Activated CD4-positive, alpha-beta T cell treated with anti-CD3 and anti-CD28 coated beads, Interleukin-2, Interleukin-4, amounts not matched to agents 100 ng/mL and 50 ng/mL, durations not matched to agents 16 hours and 8 hours (primary cell): ENCODE results near the gene LCN6.
"Not testable (repeated sequence)": the region's sequence is repeated elsewhere in the genome, so short reads cannot be mapped to it uniquely, and the experiment has no call there.

Experiments
- DNase-seq: peaks from one replicate; pipeline ENCODE4 v3.0.0-alpha.2; 2020; ENCODE audit warnings: low spot score

The LCN6 gene

DNA sequence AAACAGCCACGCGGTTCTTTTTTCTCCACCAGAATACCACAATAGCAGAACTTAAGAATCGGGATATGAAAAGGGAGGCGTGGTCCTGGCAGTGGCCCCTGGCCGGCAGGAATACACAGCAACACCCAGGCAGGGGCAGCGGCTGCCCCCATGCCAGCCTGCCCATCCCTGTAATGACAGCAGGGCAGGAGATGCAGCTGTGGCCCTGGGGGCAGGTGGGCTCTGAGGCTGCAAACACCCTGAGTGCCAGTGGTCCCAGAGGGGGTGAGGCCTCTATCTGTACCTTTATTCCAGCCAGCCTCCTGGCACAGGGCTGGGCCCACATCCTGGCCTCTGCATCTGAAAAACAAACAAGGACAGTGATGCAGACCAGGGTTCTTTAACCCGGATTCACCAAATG, 23.6 kb downstream of the LCN6 start:
- DNase-seq = no peak

DNA sequence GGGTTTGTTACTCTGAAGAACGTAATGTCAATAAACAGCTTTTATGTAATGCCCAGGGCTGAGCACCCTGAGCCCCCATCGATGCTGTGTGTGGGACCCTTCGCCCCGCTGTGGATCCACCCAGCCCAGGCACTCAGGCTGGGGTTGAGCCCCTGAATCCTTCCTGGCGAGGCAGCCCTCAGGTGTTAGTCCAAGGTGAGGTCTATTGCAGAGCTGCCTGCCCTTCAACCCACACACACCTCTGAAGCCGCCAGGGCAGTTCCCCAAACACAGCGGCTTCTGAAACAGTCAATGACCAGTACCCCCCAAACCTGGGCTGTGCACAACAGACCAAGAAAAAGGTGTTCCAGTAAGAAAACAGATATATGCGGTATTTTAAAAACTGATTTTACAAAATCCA, 24.3 kb downstream of the LCN6 start:
- DNase-seq = no peak

- peak; percentile 24 for DNase-seq
Measured at GRCh38 chr9:136723362-136723976, 24.9 kb downstream of the LCN6 start.

- peak; percentile 21 for DNase-seq
Measured at GRCh38 chr9:136722969-136723356, 25.4 kb downstream of the LCN6 start.

DNA sequence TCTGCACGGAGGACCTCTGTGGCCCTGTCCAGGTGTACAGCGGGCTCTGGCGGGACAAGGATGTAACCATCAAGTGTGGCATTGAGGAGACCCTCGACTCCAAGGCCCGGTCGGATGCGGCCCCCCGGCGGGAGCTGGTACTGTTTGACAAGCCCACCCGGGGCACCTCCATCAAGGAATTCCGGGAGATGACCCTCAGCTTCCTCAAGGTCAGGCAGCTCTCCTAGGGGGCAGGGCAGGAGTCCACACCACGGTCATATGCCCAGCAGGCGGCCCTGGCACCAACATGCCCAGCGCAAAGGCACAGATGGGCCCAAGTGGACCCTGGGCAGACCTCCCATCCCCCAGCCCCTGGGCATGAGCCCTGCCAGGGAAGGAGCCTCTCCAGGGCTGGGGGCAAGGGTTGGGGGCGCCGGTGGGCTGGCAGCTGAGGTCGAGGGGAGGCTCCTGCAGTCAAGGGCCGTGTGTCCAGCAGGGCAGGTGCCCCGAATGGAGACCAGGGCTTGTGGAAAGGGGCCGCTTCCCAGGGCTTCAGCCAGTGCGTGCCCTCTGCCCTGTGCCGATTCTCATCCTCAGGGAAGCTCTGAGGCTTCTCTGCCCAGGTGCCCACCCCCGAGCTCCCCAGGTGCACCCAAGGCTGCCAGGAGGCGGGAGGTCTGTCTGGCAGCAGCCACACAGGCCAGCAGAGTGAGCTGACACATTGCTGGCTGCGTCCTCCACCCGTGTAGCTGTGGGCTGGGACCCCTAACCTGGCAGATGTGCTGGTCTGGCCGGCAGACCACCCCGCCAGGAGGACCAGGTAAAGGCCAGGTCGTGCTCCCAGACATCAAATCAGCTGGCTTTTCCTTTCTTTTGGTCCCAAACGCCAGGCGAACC, 26.0 kb downstream of the LCN6 start:
- no peak for DNase-seq

- DNase-seq = no peak
Measured at GRCh38 chr9:136721339-136722092, 26.8 kb downstream of the LCN6 start.

DNA sequence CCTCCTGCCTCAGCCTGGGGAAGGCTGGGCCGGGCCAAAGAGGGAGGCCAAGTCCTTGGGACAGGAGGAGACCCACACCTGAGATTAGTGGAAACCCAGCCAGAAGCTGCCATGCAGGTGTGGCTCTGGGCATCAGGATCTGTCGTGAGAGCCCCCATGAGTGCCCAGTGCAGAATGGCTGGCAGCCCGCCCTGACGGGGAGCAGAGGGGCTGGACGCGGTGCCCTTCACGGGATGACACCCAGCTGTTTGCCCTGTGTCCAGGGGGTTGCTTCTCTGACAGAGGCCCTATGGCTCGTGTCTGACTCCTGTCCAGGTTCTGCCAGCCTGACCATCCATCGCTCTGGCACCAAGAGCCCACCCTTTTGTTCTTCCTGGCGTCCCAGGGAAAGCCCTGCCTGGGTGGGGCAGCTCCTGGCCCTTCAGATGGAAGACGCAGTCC, 27.4 kb downstream of the LCN6 start:
- DNase-seq = no peak

DNA sequence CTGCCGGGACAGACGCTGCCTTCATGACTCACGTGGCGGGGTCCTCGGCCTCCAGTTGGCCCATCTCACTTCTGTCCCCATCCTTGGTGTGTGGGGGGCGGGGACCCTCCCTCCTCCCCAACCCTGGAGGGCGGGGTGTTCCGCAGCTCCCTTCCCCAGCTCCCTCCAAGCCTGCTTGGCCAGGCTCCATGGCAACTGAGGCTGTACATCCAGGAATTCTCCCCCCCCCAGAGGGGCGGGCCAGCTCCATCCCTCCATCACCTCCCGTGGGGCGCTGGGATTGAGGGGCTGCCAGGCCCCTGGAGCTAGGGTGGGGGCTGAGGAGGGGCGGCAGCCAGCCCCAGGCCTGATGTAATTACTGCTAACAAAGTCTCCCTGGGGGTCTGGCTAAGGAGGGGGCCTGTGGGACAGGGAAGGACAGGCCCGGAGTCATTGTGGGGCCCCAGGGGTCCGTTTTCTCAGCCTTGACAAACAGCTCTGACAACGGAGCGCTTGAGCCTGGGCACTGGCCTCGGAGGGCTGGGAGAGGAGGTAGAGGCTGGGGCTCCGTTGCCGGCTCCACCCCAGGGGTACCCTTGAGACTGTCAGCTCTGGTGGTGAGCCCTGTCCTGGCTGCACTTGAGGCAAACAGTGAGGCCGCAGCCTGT, 28.0 kb downstream of the LCN6 start:
- no peak for DNase-seq

GRCh38 chr9:136719195-136719880, 29.0 kb downstream of the LCN6 start:
- DNase-seq = no peak

DNA sequence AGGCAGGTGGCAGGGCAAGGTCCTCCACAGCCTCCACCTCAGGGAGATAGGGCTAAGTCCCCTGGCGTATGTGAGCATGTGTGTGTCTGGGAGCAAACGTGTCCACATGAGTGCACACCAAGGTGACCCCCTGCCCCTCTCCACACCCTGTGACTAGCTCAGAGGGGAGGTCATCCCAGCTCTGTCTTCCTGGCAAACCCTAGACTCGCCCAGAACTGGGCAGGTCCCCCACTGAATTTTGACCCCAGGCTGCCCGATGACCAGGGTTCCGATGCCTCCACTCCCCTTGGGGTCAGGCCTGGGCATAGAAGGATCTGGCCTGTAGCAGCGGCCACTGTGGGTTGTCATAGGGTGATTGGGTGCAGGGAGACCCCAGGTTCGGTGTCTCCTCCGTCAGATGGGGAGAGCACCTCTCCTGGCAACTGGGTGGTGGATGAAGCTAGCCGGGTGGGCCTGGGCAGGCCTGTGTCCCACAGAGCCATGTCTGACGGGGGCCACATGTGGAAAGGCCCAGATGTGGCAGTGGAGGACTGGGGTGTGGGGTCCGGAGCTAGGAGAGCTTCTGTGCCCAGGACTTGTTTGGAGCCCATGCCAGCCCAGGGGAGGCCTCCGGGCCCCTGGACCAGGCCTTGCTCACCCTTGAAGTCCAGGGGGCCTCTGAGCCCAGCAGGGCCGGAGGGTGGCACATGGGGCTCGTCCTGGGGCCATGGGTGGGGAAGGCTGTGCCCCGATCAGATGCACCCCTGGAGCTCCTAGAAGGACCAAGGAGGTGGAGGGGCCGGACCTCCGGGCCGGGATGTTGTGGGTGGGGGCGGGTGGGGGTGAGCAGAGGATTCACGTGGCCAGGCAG, 29.8 kb downstream of the LCN6 start:
- no peak for DNase-seq

- DNase-seq = no peak
Measured at GRCh38 chr9:136717399-136717798, 30.9 kb downstream of the LCN6 start.

DNA sequence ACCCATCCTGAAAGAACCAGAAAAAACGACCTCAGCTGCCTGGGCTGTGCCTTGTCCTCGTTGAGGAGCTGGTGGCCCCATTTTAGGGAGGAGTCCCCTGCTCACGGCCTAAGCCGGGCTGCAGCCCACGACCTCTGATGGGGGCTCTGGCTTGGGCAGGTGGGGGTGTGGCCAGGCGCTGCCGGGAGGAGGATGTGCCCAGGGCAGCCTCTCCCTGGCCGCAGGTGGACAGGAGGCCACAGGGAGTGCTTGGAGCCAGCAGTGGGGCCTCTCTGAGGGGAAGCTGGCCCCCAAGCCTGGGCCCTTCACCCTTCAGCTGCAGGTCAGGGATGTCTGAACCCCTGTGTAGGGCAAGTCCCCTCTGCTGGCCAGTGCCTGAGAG, 33.4 kb downstream of the LCN6 start:
- DNase-seq = no peak

GRCh38 chr9:136714096-136714892, 34.0 kb downstream of the LCN6 start:
- no peak for DNase-seq

DNA sequence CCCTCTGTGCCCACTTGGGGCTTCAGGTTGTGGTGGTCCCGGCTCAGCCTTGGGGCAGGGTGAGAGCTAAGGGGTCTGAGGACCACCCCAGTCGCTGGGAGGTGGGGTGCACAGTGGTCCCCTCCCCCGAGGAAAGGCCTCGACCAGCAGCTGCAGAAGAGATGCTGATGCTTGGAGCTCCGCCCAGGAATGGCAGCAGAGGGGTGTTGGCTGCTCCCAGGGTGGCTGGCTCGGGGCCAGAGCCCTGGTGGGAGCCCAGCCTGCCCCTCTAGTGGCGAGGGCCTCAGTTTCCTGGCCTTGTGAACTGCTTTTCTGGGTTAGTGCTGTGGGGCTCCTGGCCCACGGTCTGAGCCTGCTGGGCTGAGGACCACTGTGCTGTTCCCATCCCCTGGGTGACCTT, 34.8 kb downstream of the LCN6 start:
- DNase-seq = no peak

DNA sequence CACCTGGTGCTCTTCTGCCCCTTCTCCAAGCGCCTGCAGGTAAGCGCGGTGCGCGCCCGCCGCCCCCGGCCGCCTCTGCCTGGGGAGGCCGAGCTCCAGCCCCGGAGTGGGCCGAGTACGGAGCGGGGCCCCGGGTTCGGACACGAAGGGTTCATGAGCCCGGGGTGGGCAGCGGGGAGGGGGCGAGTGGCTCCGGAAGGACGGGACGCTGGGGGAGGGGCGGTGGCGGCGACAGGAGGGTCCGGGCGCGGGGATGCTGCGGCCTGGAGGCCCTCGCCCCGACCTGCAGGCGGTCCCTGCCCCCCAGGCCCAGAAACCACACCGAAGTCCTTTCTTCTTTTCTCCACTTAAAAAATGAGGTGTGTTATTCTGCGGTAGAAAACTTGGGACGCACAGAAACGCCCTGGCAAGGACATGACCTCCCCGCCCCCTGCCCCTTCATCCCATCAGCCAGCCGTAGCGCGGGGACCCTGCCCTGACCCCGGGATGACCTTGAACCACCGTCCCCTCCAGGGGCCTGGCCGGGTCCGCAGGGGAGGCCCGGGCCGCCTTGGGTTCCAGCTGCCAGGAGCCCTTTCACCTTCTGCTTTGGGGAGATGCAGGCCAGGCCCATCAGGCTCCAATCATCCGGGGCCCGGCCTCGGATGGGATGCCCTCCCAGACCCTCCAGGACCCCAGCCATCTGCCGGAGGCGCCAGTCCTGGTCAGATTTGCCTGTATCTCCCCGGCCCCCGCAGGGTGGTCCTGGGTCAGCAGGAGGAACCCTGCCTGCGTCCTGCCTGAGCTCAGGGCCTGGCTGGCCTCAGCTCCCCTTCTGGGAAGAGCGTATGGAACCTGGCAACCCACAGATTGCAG, 35.4 kb downstream of the LCN6 start:
- no peak for DNase-seq

DNA sequence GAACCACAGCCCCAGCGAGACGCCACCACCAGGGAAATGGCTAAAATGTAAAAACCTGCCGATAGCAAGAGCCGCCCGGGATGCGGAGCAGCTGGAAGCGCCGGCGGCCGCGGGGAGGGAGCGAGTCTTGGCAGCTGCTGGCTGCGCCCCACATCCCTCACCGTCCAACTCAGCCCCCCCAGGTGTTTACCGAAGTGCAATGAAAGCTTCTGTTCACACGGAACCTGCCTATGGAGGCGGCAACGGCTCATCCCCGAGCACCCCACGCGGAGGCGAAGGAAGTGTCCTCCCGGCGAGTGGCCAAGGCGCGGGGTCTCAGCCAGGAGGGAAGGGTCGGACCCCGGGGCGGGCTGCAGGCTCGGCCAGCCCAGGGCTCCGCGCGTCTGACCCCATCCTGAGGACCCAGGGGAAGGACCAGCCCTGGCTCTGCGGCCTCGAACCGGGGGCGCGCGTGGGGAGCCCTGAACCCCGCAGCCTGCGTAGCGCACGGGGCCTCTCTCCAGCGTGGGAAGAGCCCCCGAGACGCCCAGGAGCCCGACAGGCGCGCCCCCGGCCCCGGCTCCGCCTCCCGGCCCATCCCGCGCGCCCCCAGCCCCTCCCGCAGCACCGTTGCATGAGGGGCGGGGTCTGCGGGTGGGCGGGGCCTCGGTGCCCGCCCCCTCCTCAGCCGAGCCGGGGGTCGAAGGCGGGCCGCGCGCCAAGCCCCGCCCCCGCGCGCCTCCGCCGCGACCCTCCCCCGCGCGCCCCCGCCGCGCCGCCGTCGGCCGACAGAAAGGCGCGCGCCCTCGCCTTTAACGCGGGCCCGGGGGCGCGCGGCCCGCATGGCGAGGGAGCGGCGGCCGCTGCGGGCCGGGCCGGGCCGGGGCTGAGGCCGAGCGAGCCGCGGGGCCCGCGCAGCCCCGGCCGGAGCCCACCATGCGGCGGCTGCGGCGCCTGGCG, 36.3 kb downstream of the LCN6 start, which contains the start of gene DIPK1B:
Gene DIPK1B (plus strand): TSS at position 822 of the 939 bp plus-strand sequence. CDS start 94 bp downstream, at position 916.
- DNase-seq = no peak

- not testable (repeated sequence) for DNase-seq
Measured at GRCh38 chr9:136711219-136711648, 37.1 kb downstream of the LCN6 start.

GRCh38 chr9:136710543-136710942, 37.8 kb downstream of the LCN6 start:
- DNase-seq = no peak
